ENCODE results near the gene AQP12B.
"Not testable (repeated sequence)": the region's sequence is repeated elsewhere in the genome, so short reads cannot be mapped to it uniquely, and the experiment has no call there.

Gene AQP12B

GRCh38 chr2:240663546-240664190 is 19.0 kb downstream of the AQP12B start:
- in situ Hi-C loops (cut with HindIII; ENCODE audit: low pct_ligation_motif_present, low pct_unique_long_range_greater_than_20kb, low sequenced_read_pairs) = no loop called here
- no peak for DNase-seq

- no peak for DNase-seq
- in situ Hi-C loops (cut with HindIII; ENCODE audit: low pct_ligation_motif_present, low pct_unique_long_range_greater_than_20kb, low sequenced_read_pairs) = no loop called here
Measured at GRCh38 chr2:240662681-240663080, 20.0 kb downstream of the AQP12B start.

- DNase-seq; in situ Hi-C loops (cut with HindIII; ENCODE audit: low pct_ligation_motif_present, low pct_unique_long_range_greater_than_20kb, low sequenced_read_pairs): not testable (repeated sequence)
Measured at GRCh38 chr2:240659883-240660282, 22.8 kb downstream of the AQP12B start.

- no peak for DNase-seq
- in situ Hi-C loops (cut with HindIII; ENCODE audit: low pct_ligation_motif_present, low pct_unique_long_range_greater_than_20kb, low sequenced_read_pairs) = no loop called here
Measured at GRCh38 chr2:240655931-240656886, 26.5 kb downstream of the AQP12B start.

GRCh38 chr2:240651185-240651584 is 31.5 kb downstream of the AQP12B start:
- DNase-seq = no peak
- in situ Hi-C loops (cut with HindIII; ENCODE audit: low pct_ligation_motif_present, low pct_unique_long_range_greater_than_20kb, low sequenced_read_pairs) = no loop called here

- in situ Hi-C loops (cut with HindIII; ENCODE audit: low pct_ligation_motif_present, low pct_unique_long_range_greater_than_20kb, low sequenced_read_pairs) = no loop called here
- DNase-seq = no peak
Measured at GRCh38 chr2:240650254-240650965, 32.3 kb downstream of the AQP12B start.

GRCh38 chr2:240649331-240649730 is 33.4 kb downstream of the AQP12B start:
- in situ Hi-C loops (cut with HindIII; ENCODE audit: low pct_ligation_motif_present, low pct_unique_long_range_greater_than_20kb, low sequenced_read_pairs) = no loop called here
- no peak for DNase-seq

- no peak for DNase-seq
- in situ Hi-C loops (cut with HindIII; ENCODE audit: low pct_ligation_motif_present, low pct_unique_long_range_greater_than_20kb, low sequenced_read_pairs) = no loop called here
Measured at GRCh38 chr2:240648650-240649275, 33.9 kb downstream of the AQP12B start.

GRCh38 chr2:240648155-240648649 is 34.5 kb downstream of the AQP12B start:
- no peak for DNase-seq
- in situ Hi-C loops (cut with HindIII; ENCODE audit: low pct_ligation_motif_present, low pct_unique_long_range_greater_than_20kb, low sequenced_read_pairs) = no loop called here

GRCh38 chr2:240647503-240648154 is 35.1 kb downstream of the AQP12B start:
- no peak for DNase-seq
- in situ Hi-C loops (cut with HindIII; ENCODE audit: low pct_ligation_motif_present, low pct_unique_long_range_greater_than_20kb, low sequenced_read_pairs) = no loop called here

GRCh38 chr2:240646900-240647502 is 35.7 kb downstream of the AQP12B start:
- in situ Hi-C loops (cut with HindIII; ENCODE audit: low pct_ligation_motif_present, low pct_unique_long_range_greater_than_20kb, low sequenced_read_pairs) = no loop called here
- DNase-seq = no peak

- in situ Hi-C loops (cut with HindIII; ENCODE audit: low pct_ligation_motif_present, low pct_unique_long_range_greater_than_20kb, low sequenced_read_pairs) = no loop called here
- no peak for DNase-seq
Measured at GRCh38 chr2:240646176-240646899, 36.3 kb downstream of the AQP12B start.

GRCh38 chr2:240645801-240646175 is 36.9 kb downstream of the AQP12B start:
- in situ Hi-C loops (cut with HindIII; ENCODE audit: low pct_ligation_motif_present, low pct_unique_long_range_greater_than_20kb, low sequenced_read_pairs) = no loop called here
- DNase-seq = no peak

- no peak for DNase-seq
- in situ Hi-C loops (cut with HindIII; ENCODE audit: low pct_ligation_motif_present, low pct_unique_long_range_greater_than_20kb, low sequenced_read_pairs) = no loop called here
Measured at GRCh38 chr2:240645346-240645745, 37.3 kb downstream of the AQP12B start.

- DNase-seq = no peak
- in situ Hi-C loops (cut with HindIII; ENCODE audit: low pct_ligation_motif_present, low pct_unique_long_range_greater_than_20kb, low sequenced_read_pairs) = no loop called here
Measured at GRCh38 chr2:240644859-240645301, 37.8 kb downstream of the AQP12B start.

- no peak for DNase-seq
- in situ Hi-C loops (cut with HindIII; ENCODE audit: low pct_ligation_motif_present, low pct_unique_long_range_greater_than_20kb, low sequenced_read_pairs) = no loop called here
Measured at GRCh38 chr2:240644171-240644651, 38.5 kb downstream of the AQP12B start.

- no peak for DNase-seq
- in situ Hi-C loops (cut with HindIII; ENCODE audit: low pct_ligation_motif_present, low pct_unique_long_range_greater_than_20kb, low sequenced_read_pairs) = no loop called here
Measured at GRCh38 chr2:240643811-240644150, 38.9 kb downstream of the AQP12B start.
